GM21825 (cell line): ENCODE measurements around the gene NXPE3.

ENCODE experiments used
- ATAC-seq: cut with Tn5 transposase; IDR thresholded peaks from one replicate; pipeline ENCODE4 v1.9.1; 2021; ENCODE audit warnings: mild to moderate bottlenecking, moderate library complexity; ENCODE audit not compliant: unreplicated experiment

Gene NXPE3

DNA sequence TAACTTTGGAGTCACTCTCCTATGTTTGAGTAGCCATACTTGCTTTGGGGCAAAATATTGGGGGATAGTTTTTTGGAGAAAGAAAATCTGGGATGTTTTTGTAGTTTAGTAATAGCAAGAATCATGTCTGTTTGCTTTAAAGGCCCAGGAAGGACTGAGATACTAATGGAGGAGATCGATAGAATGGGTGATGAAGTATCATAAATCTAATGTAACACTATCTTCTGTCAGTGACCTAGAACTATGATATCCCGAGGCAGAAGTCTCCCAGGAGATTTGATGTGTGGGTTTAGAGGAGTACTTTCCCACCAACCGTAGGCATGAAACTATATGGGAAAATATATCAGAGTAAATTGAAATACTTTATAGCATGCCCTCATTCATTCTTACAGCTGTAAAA, 49.3 kb downstream of the NXPE3 start:
- no peak for ATAC-seq

DNA sequence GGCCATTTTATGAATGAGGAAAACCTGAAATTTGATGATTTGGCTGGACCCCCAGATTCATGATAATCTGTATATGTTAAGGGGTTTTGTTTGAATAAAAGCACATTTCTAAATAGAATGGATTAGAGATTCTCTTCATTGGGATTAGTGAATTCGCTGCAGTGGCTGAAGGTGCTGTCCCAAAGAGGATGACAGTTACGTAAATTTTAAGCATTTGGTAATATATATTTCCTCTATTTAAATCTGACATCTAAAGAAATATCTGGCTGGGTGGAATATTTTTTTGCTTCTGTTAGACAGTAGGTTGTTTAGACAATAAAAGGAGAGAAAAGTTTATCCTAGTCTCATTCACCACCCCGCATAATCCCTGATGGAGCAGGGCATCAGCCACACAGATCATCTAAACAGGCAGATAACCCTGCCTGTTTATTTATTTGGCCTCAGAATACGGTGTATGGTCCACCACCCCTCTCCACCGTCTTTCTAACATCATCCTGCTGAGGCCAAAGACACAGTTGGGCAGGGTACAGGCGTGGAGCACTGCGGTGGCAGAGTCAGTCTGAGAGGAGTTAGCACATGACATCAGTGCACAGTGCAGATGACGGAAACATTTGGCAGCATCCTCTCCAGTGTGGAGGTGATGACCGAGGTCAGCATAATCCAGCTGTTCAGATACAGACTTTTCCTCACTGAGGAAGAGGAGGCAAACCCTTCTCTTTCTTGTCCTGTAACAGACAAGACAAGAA, 49.9 kb downstream of the NXPE3 start:
- peak; percentile 43 for ATAC-seq

DNA sequence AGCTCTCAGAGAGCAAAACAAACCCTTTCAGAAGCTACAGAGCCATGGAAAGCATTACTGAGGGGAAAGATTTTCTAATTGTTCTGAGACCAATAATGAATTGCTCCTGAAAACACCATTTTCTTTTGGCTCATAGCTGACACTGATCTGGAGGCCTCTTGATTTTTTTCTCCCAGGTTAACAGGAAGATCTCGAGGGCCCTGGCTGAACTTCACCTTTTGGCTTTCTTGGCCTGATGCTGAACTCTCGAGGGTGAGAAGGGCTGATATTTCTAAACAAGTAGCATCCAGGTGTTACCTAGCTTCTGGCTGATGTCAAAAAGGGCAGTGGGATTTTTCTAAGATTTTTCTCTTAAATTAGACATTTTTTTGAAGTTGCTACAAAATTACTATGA, 50.4 kb downstream of the NXPE3 start:
- ATAC-seq = no peak

DNA sequence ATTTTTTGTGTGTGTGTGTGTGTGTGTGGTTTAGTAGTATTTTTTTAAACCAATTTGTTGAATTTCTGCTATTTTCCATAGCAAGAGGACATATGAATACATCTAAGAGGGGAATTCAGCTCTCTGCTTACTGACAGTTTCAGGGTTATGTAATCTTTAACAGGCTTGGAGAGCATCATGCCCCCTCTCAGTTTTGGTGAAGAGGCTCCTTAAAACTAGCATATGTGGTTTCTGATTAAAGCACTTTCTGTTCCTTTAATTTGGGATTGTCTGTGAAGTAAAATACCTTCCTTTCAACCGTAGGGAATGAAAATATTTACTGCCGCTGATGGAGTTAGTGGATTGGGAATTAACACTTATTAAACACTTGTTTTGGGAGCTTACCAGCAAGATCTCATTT, 50.9 kb downstream of the NXPE3 start:
- ATAC-seq = no peak

DNA sequence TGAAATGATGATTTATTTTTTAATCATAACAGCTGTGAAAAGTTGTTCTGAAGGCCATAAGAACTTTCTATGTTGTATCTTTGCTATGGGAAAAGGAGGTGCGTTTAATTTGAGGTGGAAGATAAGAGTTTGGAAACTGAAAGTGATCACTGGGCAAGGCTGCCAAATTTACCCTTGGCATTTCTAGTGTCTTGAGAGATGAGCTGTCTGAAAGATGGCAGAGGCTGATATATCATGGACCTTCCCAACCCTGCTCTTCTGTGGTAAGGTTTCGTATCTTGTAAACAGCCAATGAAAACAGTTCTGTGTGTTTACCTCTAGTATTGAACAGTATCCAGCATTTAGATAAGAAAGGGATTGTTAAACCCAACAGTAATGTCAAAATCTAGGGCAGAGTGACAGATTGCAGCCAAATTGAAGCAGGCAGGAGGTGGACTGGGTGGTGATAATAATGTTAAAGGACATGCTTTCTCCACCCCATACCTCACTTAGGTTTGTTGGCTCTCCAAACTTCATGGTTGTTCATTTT, 54.5 kb downstream of the NXPE3 start:
- peak; percentile 25 for ATAC-seq

DNA sequence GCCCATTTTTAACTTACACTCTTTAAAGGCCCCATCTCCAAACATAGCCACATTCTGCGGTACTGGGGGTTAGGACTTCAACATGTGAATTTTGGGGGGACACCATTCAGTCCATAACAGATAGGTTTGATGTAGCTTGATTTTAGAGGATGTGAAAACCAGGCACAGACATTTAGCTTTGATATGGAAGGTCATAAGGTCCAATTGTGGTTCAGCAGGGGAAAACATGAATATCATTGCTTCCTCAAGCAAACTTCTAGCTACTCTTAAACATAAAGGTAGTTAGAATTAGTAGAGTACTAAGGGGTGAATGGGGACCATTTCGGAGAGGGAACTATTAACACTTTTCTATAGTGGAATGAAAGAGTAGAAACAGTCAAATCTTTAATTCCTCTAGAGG, 56.7 kb downstream of the NXPE3 start:
- ATAC-seq = no peak

DNA sequence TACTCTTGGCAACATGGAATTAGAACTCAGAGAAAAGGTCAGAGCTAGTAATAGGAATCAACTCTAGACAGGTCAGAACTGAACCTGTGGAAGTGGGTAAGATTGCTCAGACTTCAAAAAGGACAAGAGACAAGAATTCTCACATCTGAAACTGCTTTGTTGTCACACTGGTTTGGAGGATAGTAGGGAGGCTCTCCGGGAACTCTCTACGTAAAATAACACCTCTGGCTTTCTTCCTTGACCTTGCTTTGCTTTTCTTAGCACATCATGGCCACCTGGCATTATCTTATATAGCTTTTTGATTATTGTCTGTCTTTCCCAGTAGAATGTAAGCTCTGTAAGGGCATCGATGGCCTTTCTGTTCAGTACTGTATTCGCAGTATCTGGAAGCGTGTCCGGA, 57.1 kb downstream of the NXPE3 start:
- ATAC-seq = no peak

DNA sequence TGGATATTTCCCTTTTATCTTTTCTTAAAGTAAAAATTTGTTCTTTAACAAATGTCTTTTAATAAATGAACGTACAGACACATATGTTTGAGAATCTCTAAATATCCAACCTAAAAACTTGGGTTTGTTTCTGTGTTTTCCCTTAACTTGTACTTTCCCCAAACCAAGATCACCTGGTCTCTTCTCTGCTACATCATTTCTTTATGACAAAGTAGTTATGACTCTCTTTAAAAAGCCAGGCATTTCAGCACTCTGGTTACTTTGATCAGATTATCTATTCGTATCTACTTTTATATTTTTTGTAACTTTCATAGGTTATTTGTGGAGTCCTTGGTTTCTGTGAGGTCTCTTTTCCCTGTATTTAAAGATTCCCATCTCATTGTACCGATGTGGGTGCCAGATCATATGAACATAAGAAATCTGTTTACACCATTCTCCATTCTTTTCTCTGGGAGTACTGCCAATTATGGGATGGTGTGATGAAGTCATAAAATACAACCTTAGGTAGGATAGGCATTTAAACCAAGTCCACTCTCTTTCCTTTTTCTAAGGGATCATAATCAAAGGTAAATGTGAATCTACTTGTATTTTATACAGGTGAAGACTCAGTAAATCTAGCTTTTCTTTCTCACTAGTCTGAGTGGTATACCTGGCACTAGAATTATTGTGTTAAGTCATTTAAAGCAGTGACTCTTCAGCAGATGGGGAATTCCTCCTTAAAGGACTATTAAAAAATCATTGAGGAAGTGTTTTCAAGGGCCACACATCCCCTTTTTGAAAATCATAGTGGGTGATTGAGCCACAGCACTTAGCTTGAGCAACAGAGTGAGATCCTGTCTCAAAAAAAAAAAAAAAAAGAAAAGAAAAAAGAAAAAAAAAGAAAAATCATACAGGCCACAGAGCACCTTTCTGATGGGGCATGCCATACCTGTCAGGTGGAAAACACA, 57.9 kb downstream of the NXPE3 start:
- ATAC-seq = no peak

DNA sequence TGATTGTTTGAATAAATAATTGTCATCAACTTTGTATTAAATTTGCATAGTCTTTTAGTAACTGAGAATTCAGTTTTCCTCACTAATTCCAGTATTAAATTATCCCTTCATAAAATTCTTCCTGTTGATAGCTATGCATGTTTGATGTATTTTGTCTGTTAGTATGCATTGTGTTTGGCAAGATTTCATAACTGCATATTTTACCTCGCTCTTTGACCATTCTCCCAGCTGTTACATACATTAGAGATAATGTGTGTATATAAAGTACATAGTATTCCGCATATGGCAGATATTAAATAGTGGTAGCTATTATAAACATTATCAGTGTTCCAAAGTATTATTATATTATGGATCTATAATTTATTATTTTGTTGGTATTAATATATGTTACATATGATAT, 59.7 kb downstream of the NXPE3 start:
- no peak for ATAC-seq

DNA sequence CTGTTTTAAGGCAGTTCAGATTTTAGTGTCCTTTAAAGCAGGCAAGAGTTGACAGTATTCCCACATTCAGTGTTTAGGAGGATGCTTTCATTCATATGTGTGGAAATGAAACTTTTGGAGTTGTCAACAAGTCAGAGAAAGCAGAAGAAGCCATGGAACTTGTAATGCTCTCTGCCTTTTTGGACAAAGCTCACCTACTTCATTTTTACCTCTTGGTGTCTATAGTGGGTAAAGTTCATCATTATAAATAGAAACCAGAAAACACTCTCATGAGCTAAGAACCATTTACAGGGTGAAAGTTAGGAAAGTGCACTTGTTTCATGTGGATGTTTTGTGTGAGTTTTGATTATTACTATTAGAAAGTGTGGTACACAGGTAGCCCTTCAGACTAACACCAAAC, 61.1 kb downstream of the NXPE3 start:
- ATAC-seq = no peak

DNA sequence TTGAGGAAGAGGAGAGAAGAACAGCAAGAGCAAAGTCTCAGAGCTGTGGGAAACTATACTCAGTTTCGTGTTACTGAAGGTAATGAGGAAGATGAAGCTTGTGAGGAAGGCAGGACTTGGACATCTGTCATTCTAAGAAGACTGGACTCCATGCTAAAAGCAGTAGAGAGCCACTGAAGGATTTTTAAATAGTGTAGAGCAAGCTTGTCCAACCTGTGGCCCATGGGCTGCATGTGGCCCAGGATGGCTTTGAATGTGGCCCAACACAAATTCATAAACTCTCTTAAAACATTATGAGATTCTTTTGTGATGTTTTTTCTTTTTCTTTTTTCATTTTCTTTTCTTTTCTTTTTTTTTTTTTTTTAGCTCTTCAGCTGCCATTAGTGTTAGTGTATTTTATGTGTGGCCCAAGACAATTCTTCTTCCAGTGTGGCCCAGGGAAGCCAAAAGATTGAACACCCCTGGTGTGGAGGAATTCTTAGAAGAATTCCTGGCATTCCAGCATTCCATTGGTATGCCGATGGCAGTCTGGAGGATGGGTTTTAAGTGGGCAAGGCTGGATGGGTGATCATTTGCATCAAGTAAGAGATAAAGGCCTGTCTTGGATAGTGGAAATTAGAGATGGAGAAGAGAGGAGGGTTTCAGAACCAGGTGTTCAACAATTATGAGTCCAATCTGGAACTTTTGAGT, 63.4 kb downstream of the NXPE3 start:
- ATAC-seq = no peak

DNA sequence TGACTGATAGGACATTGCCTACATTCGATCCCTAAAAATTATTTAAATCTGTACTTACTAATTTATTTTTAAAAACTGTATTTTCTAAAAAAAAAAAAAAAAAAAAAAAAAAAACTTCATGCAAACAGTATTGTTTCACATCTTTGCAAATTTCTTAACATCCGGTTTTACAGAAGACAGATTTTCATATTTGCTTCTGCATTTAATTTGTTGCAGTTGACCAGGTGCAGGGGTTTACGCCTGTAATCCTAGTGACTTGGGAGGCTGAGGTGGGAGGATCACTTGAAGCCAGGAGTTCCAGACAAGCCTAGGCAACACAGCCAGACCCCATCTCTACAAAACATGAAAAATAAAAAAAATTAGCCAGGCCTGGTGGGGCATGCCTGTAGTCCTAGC, 63.9 kb downstream of the NXPE3 start:
- no peak for ATAC-seq

DNA sequence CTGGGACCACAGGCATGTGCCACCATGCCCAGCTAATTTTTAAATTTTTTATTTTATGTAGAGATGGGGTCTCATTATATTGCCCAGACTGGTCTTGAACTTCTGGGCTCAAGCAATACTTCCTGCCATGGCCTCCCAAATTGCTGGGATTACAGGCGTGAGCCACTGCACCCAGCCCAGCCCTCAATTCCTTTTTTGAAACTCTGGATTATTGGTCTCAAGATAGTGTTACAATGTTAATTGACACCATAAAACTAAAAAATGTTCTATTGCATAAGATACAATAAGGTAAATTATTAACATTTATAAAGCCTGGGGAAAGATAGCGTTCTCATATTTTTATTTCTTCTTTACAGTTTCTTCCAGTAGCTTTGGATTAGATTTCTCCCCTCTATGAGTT, 66.4 kb downstream of the NXPE3 start:
- no peak for ATAC-seq

DNA sequence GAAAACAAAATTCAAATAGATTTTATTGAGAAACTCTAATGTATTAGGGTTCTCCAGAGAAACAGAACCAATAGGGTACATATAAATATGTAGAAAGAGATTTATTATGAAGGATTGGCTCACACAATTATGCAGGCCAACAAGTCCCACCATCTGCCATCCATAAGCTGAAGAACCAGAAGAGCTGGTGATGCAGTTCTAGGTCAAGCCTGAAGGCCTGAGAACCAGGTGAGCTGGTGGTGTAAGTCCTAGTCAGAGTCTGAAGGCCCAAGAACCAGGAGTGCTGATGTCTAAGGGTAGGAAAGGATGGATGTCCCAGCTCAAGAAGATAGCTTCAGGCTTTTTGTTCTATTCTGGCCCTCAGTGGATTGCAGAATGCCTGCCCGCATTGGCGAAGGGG, 67.7 kb downstream of the NXPE3 start:
- no peak for ATAC-seq

DNA sequence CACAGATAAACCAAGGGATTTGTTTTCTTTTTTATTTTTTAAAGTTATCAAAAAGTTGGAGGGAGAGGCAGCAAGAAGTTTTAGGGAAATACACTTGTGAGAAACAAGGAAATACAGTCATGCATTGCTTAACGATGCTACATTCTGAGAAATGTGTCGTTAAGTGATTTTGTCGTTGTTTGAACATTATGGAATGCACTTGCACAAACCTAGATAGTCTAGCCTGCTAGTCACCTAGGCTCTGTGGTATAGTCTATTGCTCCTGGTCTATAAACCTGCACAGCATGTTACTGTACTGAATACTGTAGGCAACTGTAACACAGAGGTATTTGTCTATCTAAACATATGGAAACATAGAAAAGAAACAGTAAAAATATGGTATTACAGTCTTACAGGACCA, 68.3 kb downstream of the NXPE3 start:
- no peak for ATAC-seq

DNA sequence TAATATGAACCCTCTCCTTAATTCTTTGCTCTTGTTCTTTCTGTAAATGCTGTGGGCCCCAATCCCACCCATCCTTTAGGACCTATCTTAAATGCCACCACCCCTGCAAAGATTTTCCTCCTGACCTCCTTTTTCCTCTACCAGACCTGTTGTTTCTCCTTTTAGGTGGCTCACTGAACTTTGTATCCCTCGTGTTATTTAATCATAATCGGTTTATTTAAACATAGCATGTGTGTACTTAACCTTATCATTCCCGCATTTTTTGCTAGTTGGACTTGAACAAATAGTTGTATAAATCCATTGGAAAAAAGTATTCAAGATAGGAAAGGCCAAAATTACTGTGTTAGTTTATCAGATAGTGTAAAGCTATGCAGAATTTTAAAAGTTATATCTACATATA, 69.3 kb downstream of the NXPE3 start:
- no peak for ATAC-seq

DNA sequence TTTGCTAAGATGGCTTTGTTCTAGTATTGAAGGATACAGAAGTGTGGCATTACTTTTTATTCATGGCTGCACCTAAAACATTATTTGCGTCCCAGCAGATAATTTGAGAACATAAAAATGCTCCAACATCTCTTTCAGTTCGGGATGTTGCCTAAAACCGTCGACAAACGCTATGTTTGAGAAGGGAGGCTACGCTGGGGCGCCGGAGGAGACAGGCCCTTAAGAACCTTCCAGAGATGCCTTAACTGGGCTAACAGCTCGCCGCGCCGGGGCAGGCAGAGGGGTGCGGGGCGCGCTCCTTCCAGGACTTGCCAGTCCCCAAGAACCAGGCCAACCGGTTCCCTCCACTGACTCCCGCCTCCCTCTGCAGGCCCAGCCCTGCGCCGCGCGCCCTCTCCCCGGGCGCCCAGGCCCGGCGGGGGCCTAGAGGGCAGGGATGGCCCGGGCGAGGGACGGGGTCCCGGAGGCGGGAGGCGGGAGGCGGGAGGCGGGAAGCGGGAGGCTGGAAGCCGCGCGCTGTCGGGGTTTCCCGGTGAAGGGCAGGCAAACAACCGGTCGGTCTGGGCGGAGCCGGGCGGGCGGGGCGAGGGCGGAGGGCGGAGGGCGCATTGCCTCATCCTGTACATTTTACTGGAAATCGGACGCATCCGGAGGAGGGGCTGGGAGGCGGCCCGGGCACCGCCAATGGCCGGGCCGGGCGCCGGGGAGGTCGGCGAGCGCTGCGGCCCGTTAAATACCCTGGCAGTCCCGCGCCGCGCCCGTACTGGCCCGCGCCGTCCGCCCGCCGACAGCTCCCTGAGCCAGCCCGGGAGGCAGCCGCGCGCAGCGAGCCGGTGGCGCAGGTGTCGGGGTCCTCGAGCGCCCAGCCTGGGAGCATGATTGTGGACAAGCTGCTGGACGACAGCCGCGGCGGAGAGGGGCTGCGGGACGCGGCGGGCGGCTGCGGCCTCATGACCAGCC, 70.0 kb downstream of the NXPE3 start, which contains the start of gene NFKBIZ:
Gene NFKBIZ (plus strand): TSS at position 761 of the 960 bp plus-strand sequence. CDS start 115 bp downstream, at position 876.
- ATAC-seq = peak; percentile 74

DNA sequence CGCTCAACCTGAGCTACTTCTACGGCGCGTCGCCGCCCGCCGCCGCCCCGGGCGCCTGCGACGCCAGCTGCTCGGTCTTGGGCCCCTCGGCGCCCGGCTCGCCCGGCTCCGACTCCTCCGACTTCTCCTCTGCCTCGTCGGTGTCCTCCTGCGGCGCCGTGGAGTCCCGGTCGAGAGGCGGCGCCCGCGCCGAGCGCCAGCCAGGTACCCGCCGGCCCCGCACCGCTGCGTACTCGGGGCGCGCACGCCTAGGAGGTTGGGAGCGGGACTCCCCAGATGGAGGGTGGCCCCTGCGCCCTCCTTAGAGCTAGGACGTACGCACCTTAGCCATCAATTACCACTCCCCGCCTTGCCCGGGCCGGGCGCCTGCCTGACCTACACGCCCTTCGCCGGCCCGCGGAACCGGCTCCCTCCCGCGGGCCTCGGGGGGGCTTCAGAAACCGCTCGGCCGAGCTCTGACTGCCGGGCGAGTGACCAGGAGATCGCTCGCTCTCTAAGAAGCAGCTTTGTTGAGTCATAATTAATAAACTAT, 70.8 kb downstream of the NXPE3 start:
- peak; percentile 23 for ATAC-seq

DNA sequence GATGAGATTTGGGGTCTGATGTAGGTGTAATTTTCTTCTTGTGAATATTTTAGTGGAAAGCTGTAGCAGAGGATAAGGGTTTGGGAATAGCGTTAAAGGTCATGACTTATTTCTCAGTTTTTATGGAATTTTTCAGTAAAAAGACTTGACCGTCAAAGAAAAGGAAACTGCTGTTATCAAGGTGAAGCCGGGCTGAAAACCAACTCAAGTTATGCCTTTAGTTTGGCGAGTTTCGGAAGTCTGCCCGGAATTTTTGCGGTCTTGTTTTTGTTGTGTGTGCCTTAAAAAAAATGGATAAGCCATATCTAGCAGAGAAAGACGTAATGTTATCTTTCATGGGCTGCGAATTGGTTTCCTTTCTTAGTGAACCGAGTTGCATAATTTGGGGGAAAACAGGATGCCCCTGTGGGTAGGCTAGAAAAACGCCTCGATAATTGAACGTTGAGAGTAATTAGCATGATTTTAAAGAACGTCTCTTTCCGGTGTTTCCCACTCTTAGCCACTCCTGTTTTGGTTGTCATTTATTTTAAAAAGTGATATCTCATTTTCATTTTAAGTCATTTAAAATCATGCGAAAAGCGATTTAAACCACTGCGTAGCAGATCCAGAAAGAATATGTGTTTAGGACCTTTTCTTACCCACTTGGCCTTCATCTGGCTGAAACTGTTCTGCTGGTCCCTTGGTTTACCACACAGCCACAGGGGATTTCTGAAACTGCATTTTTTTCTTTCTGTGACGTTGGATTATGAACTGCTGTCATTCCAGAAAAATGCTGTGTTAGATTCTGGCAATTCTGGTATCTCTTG, 71.4 kb downstream of the NXPE3 start:
- peak; percentile 14 for ATAC-seq
